ENCODE measurements around the gene TEX22. TPM values are rescaled to one million over a fixed set of nuclear protein-coding genes. Genes with fewer than 3 reads are reported as not detected.

Gene TEX22
- total RNA-seq, 1 donor from 2014 or later: not detected

DNA sequence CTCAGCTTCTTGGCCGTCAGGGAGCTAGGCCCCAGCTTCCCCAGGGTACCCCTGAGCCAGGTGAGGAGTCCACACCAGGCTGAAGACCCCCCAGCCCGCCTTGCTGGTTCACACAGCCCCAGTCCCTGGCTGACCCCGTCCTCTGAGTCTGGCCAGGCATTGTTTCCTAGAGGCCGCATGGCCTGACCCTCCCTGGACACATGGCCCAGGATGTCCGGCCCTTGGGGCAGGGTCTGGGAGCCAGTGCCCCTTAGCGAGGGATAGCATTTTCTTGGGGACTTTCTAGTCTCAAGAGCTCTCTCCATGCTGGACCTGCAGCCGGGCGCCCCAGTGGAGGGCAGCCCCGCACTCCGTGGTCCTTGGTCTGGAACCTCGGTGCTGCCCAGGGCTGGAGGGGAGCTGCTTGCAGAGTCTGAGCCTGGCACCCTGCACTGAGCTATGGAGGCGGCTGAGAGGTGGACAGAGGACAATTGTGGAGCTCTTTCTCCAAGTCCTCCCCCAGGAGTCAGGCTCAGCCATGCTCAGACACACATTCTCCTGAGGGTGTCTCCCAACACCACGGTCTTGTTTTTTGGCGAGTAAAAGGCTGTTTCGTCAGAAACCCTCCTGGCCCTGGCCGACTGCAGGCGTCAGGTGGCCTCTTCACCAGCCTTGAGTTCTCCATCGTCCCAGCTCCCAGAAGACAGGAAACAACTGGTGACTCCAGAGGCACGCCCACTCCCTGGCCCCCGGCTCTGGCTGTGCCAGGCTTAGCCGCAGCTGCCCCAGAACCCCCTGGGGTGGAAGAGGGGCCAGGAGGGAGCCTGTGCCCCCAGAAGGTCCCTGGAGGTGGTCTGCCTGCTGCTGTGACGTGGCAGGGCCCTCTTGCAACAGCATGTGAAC lies 58.6 kb downstream of the TEX22 start:
- H3K36me3 Mint-ChIP-seq: peaks cover 17% of the 10 kb centered on the region
- no peak overlapping the region for H3K4me3 Mint-ChIP-seq
- peaks cover 6% of the 10 kb centered on the region for H3K27me3 Mint-ChIP-seq (ENCODE audit: insufficient read depth, low read depth)
- H3F3A ChIP-seq (ENCODE audit: low read depth): no peaks in the 10 kb centered on the region
- H3K79me2 ChIP-seq (ENCODE audit: low read depth): no peaks in the 10 kb centered on the region
- H3K27me3 ChIP-seq: no peaks in the 10 kb centered on the region
- H3K36me3 ChIP-seq: no peaks in the 10 kb centered on the region
- H3K9me3 ChIP-seq (ENCODE audit: low read depth): no peaks in the 10 kb centered on the region
- H3K9ac ChIP-seq: no peak overlapping the region
- DNase-seq (ENCODE audit: low spot score): no peak
- no peak overlapping the region for H2AFZ ChIP-seq (replicated peaks)
- H3K27ac ChIP-seq: no peak overlapping the region
- no peak overlapping the region for H3K4me2 ChIP-seq
- no peaks in the 10 kb centered on the region for H3K4me1 ChIP-seq
- no peaks in the 10 kb centered on the region for H3K4me1 Mint-ChIP-seq
- no peak overlapping the region for H3K27ac Mint-ChIP-seq
- TF ChIP-seq EZH2phosphoT487 (IDR thresholded peaks at IDR 0.05) (no peak), EZH2 (IDR thresholded peaks at IDR 0.05) (no peak)
- TF ChIP-seq, protein P1, sequence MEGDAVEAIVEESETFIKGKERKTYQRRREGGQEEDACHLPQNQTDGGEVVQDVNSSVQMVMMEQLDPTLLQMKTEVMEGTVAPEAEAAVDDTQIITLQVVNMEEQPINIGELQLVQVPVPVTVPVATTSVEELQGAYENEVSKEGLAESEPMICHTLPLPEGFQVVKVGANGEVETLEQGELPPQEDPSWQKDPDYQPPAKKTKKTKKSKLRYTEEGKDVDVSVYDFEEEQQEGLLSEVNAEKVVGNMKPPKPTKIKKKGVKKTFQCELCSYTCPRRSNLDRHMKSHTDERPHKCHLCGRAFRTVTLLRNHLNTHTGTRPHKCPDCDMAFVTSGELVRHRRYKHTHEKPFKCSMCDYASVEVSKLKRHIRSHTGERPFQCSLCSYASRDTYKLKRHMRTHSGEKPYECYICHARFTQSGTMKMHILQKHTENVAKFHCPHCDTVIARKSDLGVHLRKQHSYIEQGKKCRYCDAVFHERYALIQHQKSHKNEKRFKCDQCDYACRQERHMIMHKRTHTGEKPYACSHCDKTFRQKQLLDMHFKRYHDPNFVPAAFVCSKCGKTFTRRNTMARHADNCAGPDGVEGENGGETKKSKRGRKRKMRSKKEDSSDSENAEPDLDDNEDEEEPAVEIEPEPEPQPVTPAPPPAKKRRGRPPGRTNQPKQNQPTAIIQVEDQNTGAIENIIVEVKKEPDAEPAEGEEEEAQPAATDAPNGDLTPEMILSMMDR (IDR thresholded peaks at IDR 0.05): no peak
- peaks cover 10% of the 10 kb centered on the region for H4K20me1 ChIP-seq (ENCODE audit: low read depth)
- H3K9me3 Mint-ChIP-seq: no peaks in the 10 kb centered on the region
- no peak overlapping the region for H3K4me3 ChIP-seq

DNA sequence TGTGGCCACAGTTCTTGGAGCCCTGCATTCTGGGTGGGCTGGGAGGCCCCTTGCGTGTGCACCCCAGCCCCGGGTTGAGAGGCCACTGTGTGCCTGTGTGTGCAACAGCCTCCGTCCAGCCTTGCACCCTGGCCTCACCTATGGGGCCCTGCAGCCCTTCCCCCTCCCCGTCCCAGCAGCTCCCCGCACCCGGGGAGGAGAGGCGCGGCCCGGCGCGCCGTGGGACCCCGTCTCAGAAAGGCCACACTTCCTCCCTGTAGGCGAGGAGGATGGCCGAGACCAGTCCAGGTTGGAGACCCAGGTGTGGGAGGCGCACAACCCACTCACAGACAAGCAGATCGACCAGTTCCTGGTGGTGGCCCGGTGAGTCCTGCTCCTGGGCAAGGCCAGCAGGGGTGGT lies 59.7 kb downstream of the TEX22 start:
- Histone ChIP-seq H3K9ac (no peak overlapping the region), H3K36me3 (no peaks in the 10 kb centered on the region), H3K27ac (no peak overlapping the region), H3K4me2 (no peak overlapping the region), H3F3A (ENCODE audit: low read depth) (no peaks in the 10 kb centered on the region), H4K20me1 (ENCODE audit: low read depth) (peaks cover 10% of the 10 kb centered on the region), H3K4me1 (no peaks in the 10 kb centered on the region), H3K79me2 (ENCODE audit: low read depth) (no peaks in the 10 kb centered on the region), H3K27me3 (no peaks in the 10 kb centered on the region), H3K9me3 (ENCODE audit: low read depth) (no peaks in the 10 kb centered on the region), H2AFZ (replicated peaks) (no peak overlapping the region), H3K4me3 (no peak overlapping the region)
- no peaks in the 10 kb centered on the region for H3K4me1 Mint-ChIP-seq
- H3K27me3 Mint-ChIP-seq (ENCODE audit: insufficient read depth, low read depth): peaks cover 5% of the 10 kb centered on the region
- TF ChIP-seq, protein P1 (IDR thresholded peaks at IDR 0.05): no peak
- TF ChIP-seq EZH2 (IDR thresholded peaks at IDR 0.05) (no peak), EZH2phosphoT487 (IDR thresholded peaks at IDR 0.05) (no peak)
- no peak for DNase-seq (ENCODE audit: low spot score)
- H3K27ac Mint-ChIP-seq: no peak overlapping the region
- peaks cover 14% of the 10 kb centered on the region for H3K36me3 Mint-ChIP-seq
- H3K4me3 Mint-ChIP-seq: no peak overlapping the region
- H3K9me3 Mint-ChIP-seq: no peaks in the 10 kb centered on the region

DNA sequence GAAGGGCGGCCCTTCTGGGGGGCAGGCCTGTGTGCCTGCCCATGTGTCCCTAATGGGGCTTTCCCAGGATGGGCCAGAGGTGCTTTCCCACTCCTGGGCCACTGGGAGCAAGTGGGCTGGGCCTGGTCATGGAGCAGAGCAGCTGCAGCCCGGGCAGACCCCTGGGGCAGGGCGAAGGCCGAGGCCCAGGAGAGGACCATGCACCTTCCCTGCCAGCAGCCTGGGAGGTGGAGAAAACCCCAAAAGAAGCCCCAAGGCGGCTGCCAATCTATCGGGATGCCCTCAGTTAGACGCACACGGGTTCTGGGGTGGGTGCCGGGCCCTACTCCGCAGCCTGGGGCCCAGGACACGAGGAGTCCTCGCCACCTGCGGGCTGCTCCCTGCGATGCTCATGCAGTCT lies 60.2 kb downstream of the TEX22 start:
- Histone ChIP-seq H3K4me1 (no peaks in the 10 kb centered on the region), H3F3A (ENCODE audit: low read depth) (no peaks in the 10 kb centered on the region), H2AFZ (replicated peaks) (no peak overlapping the region), H3K4me2 (no peak overlapping the region), H3K4me3 (no peak overlapping the region), H4K20me1 (ENCODE audit: low read depth) (peaks cover 10% of the 10 kb centered on the region), H3K9ac (no peak overlapping the region), H3K9me3 (ENCODE audit: low read depth) (no peaks in the 10 kb centered on the region), H3K79me2 (ENCODE audit: low read depth) (no peaks in the 10 kb centered on the region), H3K36me3 (no peaks in the 10 kb centered on the region), H3K27me3 (no peaks in the 10 kb centered on the region), H3K27ac (no peak overlapping the region)
- Mint-ChIP-seq H3K36me3 (peaks cover 12% of the 10 kb centered on the region), H3K4me1 (no peaks in the 10 kb centered on the region), H3K9me3 (no peaks in the 10 kb centered on the region), H3K4me3 (no peak overlapping the region), H3K27ac (no peak overlapping the region), H3K27me3 (ENCODE audit: insufficient read depth, low read depth) (peaks cover 8% of the 10 kb centered on the region)
- no peak for TF ChIP-seq EZH2phosphoT487 (IDR thresholded peaks at IDR 0.05)
- DNase-seq (ENCODE audit: low spot score): no peak

DNA sequence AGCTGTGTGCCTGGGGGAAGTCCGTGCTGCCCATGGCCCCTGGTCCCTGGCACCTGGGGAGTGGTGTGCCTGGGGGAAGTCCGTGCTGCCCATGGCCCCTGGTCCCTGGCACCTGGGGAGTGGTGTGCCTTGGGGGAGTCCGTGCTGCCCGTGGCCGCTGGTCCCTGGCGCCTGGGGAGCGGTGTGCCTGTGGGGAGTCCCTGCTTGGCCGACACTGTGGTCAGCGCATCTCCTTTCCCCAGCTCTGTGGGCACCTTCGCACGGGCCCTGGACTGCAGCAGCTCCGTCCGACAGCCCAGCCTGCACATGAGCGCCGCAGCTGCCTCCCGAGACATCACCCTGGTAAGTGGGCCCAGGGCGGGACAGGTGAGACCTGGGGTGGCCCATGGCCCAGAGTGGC lies 61.8 kb downstream of the TEX22 start:
- H3K27me3 Mint-ChIP-seq (ENCODE audit: insufficient read depth, low read depth): peaks cover 8% of the 10 kb centered on the region
- no peaks in the 10 kb centered on the region for H3K9me3 Mint-ChIP-seq
- TF ChIP-seq EZH2 (IDR thresholded peaks at IDR 0.05) (no peak), EZH2phosphoT487 (IDR thresholded peaks at IDR 0.05) (no peak)
- TF ChIP-seq, protein P1 (IDR thresholded peaks at IDR 0.05): no peak
- H3K4me3 ChIP-seq: no peak overlapping the region
- no peaks in the 10 kb centered on the region for H3K4me1 Mint-ChIP-seq
- H3K36me3 Mint-ChIP-seq: peaks cover 12% of the 10 kb centered on the region
- H3K27ac ChIP-seq: no peak overlapping the region
- DNase-seq (ENCODE audit: low spot score): no peak
- H4K20me1 ChIP-seq (ENCODE audit: low read depth): peaks cover 13% of the 10 kb centered on the region
- no peak overlapping the region for H2AFZ ChIP-seq (replicated peaks)
- no peaks in the 10 kb centered on the region for H3K27me3 ChIP-seq
- H3K9me3 ChIP-seq (ENCODE audit: low read depth): no peaks in the 10 kb centered on the region
- no peak overlapping the region for H3K9ac ChIP-seq
- no peak overlapping the region for H3K4me2 ChIP-seq
- no peaks in the 10 kb centered on the region for H3K79me2 ChIP-seq (ENCODE audit: low read depth)
- H3K4me1 ChIP-seq: no peaks in the 10 kb centered on the region
- no peaks in the 10 kb centered on the region for H3K36me3 ChIP-seq
- no peak overlapping the region for H3K27ac Mint-ChIP-seq
- H3F3A ChIP-seq (ENCODE audit: low read depth): no peaks in the 10 kb centered on the region
- H3K4me3 Mint-ChIP-seq: no peak overlapping the region

Measured in neural progenitor cell (in vitro differentiated cells).